ENCODE data around the gene PCDHGA3. TPM values are rescaled to one million over a fixed set of nuclear protein-coding genes. Genes with fewer than 3 reads are reported as not detected.

PCDHGA3 gene
- total RNA-seq, 1 donor from 2014 or later = under 0.01 TPM

GRCh38 chr5:141355641-141356040, 12.0 kb downstream of the PCDHGA3 start:
- DNase-seq (ENCODE audit: low read depth) = no peak
- Histone ChIP-seq H3K36me3 (ENCODE audit: control insufficient read depth, insufficient read depth, low read length) (no peaks in the 10 kb centered on the region), H3K27me3 (ENCODE audit: control insufficient read depth, insufficient read depth, low read length) (peaks cover 5% of the 10 kb centered on the region), H3K4me3 (ENCODE audit: low read depth, low read length) (no peak overlapping the region)
- FAIRE-seq = no peak
- TF ChIP-seq CTCF (IDR thresholded peaks at IDR 0.05; ENCODE audit: insufficient read depth, low read length, severe bottlenecking) = no peak

GRCh38 chr5:141356133-141356532, 12.5 kb downstream of the PCDHGA3 start:
- no peak for FAIRE-seq
- H3K4me3 ChIP-seq (ENCODE audit: low read depth, low read length) = no peak overlapping the region
- no peaks in the 10 kb centered on the region for H3K36me3 ChIP-seq (ENCODE audit: control insufficient read depth, insufficient read depth, low read length)
- no peak for TF ChIP-seq CTCF (IDR thresholded peaks at IDR 0.05; ENCODE audit: insufficient read depth, low read length, severe bottlenecking)
- DNase-seq (ENCODE audit: low read depth) = no peak
- H3K27me3 ChIP-seq (ENCODE audit: control insufficient read depth, insufficient read depth, low read length) = peaks cover 5% of the 10 kb centered on the region

GRCh38 chr5:141356950-141357349, 13.3 kb downstream of the PCDHGA3 start:
- no peak overlapping the region for H3K4me3 ChIP-seq (ENCODE audit: low read depth, low read length)

GRCh38 chr5:141359790-141360426, 16.3 kb downstream of the PCDHGA3 start, which contains the start of gene PCDHGB2:
Gene PCDHGB2, plus strand, starts transcription at chr5:141359994. Its CDS starts 142 bp downstream, at chr5:141360136.
- H3K4me3 ChIP-seq (ENCODE audit: low read depth, low read length) = peak within 1 kb of the TSS; percentile 23
- DNase-seq (ENCODE audit: low read depth) (peak; percentile 25), FAIRE-seq (no peak)
- peaks cover 13% of the 10 kb centered on the region for H3K27me3 ChIP-seq (ENCODE audit: control insufficient read depth, insufficient read depth, low read length)
- TF ChIP-seq CTCF (IDR thresholded peaks at IDR 0.05; ENCODE audit: insufficient read depth, low read length, severe bottlenecking) = peak; percentile 33
- no peaks in the 10 kb centered on the region for H3K36me3 ChIP-seq (ENCODE audit: control insufficient read depth, insufficient read depth, low read length)

More at GRCh38 chr5:141356950-141357349, 13.3 kb downstream of the PCDHGA3 start:
- Histone ChIP-seq H3K27me3 (ENCODE audit: control insufficient read depth, insufficient read depth, low read length) (peaks cover 5% of the 10 kb centered on the region), H3K36me3 (ENCODE audit: control insufficient read depth, insufficient read depth, low read length) (no peaks in the 10 kb centered on the region)
- FAIRE-seq (no peak), DNase-seq (ENCODE audit: low read depth) (no peak)
- TF ChIP-seq CTCF (IDR thresholded peaks at IDR 0.05; ENCODE audit: insufficient read depth, low read length, severe bottlenecking) = no peak

GRCh38 chr5:141360685-141361084, 17.1 kb downstream of the PCDHGA3 start:
- FAIRE-seq = no peak
- H3K36me3 ChIP-seq (ENCODE audit: control insufficient read depth, insufficient read depth, low read length) = no peaks in the 10 kb centered on the region
- DNase-seq (ENCODE audit: low read depth) = no peak
- peaks cover 17% of the 10 kb centered on the region for H3K27me3 ChIP-seq (ENCODE audit: control insufficient read depth, insufficient read depth, low read length)
- TF ChIP-seq CTCF (IDR thresholded peaks at IDR 0.05; ENCODE audit: insufficient read depth, low read length, severe bottlenecking) = no peak
- H3K4me3 ChIP-seq (ENCODE audit: low read depth, low read length) = no peak overlapping the region

GRCh38 chr5:141362719-141363118, 19.1 kb downstream of the PCDHGA3 start:
- no peak for FAIRE-seq

More at GRCh38 chr5:141362719-141363118, 19.1 kb downstream of the PCDHGA3 start:
- no peak for TF ChIP-seq CTCF (IDR thresholded peaks at IDR 0.05; ENCODE audit: insufficient read depth, low read length, severe bottlenecking)
- peaks cover 25% of the 10 kb centered on the region for H3K27me3 ChIP-seq (ENCODE audit: control insufficient read depth, insufficient read depth, low read length)
- H3K36me3 ChIP-seq (ENCODE audit: control insufficient read depth, insufficient read depth, low read length) = no peaks in the 10 kb centered on the region
- no peak overlapping the region for H3K4me3 ChIP-seq (ENCODE audit: low read depth, low read length)
- DNase-seq (ENCODE audit: low read depth) = no peak

Measured in bronchial epithelial cell (primary cell).